ENCODE results near the gene GINS2. TPM values are rescaled to one million over a fixed set of nuclear protein-coding genes. Genes with fewer than 3 reads are reported as not detected.

GINS2 gene
- total RNA-seq, 1 donor from 2014 or later: 1.4 TPM

- DNase-seq (ENCODE audit: missing footprints): no peak
Measured at GRCh38 chr16:85718153-85718477, 29.4 kb upstream of the GINS2 start.

GRCh38 chr16:85717393-85718152 is 28.8 kb upstream of the GINS2 start:
- ATAC-seq: peak; percentile 71
- intact Hi-C loops (cut with DNase I): loop anchor here (1.0 to 10.0 kb wide), 4 partner anchors 58 to 440 kb away; no protein-coding TSS in a partner anchor
- peak; percentile 87 for DNase-seq (ENCODE audit: missing footprints)

More at GRCh38 chr16:85718153-85718477, 29.4 kb upstream of the GINS2 start:
- intact Hi-C loops (cut with DNase I): loop anchor here (1.0 to 10.0 kb wide), 4 partner anchors 59 to 441 kb away; no protein-coding TSS in a partner anchor
- ATAC-seq: no peak

GRCh38 chr16:85716680-85717038 is 27.9 kb upstream of the GINS2 start:
- intact Hi-C loops (cut with DNase I): loop anchor here (5.0 to 10.0 kb wide), 3 partner anchors 99 to 439 kb away; no protein-coding TSS in a partner anchor
- DNase-seq (ENCODE audit: missing footprints): no peak
- ATAC-seq: no peak

- DNase-seq (ENCODE audit: missing footprints): no peak
- intact Hi-C loops (cut with DNase I): loop anchor here (5.0 to 10.0 kb wide), 3 partner anchors 99 to 439 kb away; no protein-coding TSS in a partner anchor
- no peak for ATAC-seq
Measured at GRCh38 chr16:85716022-85716679, 27.4 kb upstream of the GINS2 start.

- ATAC-seq: no peak
- DNase-seq (ENCODE audit: missing footprints): no peak
- intact Hi-C loops (cut with DNase I): loop anchor here (5.0 to 10.0 kb wide), 3 partner anchors 98 to 438 kb away; no protein-coding TSS in a partner anchor
Measured at GRCh38 chr16:85715169-85716021, 26.6 kb upstream of the GINS2 start.

GRCh38 chr16:85712801-85713200 is 24.0 kb upstream of the GINS2 start:
- no peak for DNase-seq (ENCODE audit: missing footprints)
- intact Hi-C loops (cut with DNase I): loop anchor here (10.0 kb wide), 1 partner anchor 318 kb away; no protein-coding TSS in a partner anchor
- ATAC-seq: no peak

GRCh38 chr16:85711982-85712587 is 23.3 kb upstream of the GINS2 start:
- ATAC-seq (no peak), DNase-seq (ENCODE audit: missing footprints) (no peak)
- intact Hi-C loops (cut with DNase I): loop anchor here (10.0 kb wide), 1 partner anchor 317 kb away; no protein-coding TSS in a partner anchor

GRCh38 chr16:85710732-85711131 is 22.0 kb upstream of the GINS2 start:
- DNase-seq (ENCODE audit: missing footprints): no peak
- intact Hi-C loops (cut with DNase I): loop anchor here (10.0 kb wide), 1 partner anchor 316 kb away; no protein-coding TSS in a partner anchor
- no peak for ATAC-seq

- intact Hi-C loops (cut with DNase I): loop anchor here (10.0 kb wide), 1 partner anchor 315 kb away; no protein-coding TSS in a partner anchor
- ATAC-seq (no peak), DNase-seq (ENCODE audit: missing footprints) (peak; percentile 56)
Measured at GRCh38 chr16:85709766-85710585, 21.2 kb upstream of the GINS2 start.

GRCh38 chr16:85708338-85708737 is 19.6 kb upstream of the GINS2 start:
- intact Hi-C loops (cut with DNase I): no loop called here
- ATAC-seq (no peak), DNase-seq (ENCODE audit: missing footprints) (no peak)

- intact Hi-C loops (cut with DNase I): no loop called here
- DNase-seq (ENCODE audit: missing footprints): no peak
- ATAC-seq: no peak
Measured at GRCh38 chr16:85707528-85708095, 18.9 kb upstream of the GINS2 start.

GRCh38 chr16:85706449-85707034 is 17.8 kb upstream of the GINS2 start:
- no peak for DNase-seq (ENCODE audit: missing footprints)
- intact Hi-C loops (cut with DNase I): no loop called here
- no peak for ATAC-seq

- intact Hi-C loops (cut with DNase I): no loop called here
Measured at GRCh38 chr16:85704900-85705846, 16.4 kb upstream of the GINS2 start.

GRCh38 chr16:85704011-85704410 is 15.3 kb upstream of the GINS2 start:
- ATAC-seq: no peak
- DNase-seq (ENCODE audit: missing footprints): peak; percentile 55
- intact Hi-C loops (cut with DNase I): no loop called here

More at GRCh38 chr16:85704900-85705846, 16.4 kb upstream of the GINS2 start:
- DNase-seq (ENCODE audit: missing footprints) (peak; percentile 23), ATAC-seq (no peak)

GRCh38 chr16:85699628-85700027 is 10.9 kb upstream of the GINS2 start:
- intact Hi-C loops (cut with DNase I): no loop called here
- no peak for DNase-seq (ENCODE audit: missing footprints)
- ATAC-seq: peak; percentile 85
